Ovary (tissue), 3 donors: ENCODE results near the gene LENG8.

Source experiments
- CTCF ChIP-seq, 3 donors: fragments of 450-650 bp in 2 of 3; fragments of 200-600 bp in 1 of 3; IDR thresholded peaks; one replicate each; pipeline versions ENCODE4 v1.5.1 to v1.8.0; 2016 to 2022; ENCODE audit warnings: antibody characterized with exemption in 3 of 3, mild to moderate bottlenecking in 1 of 3
- POLR2A ChIP-seq: fragments of 450-650 bp; IDR thresholded peaks from one replicate; pipeline ENCODE4 v1.6.1; 2017; ENCODE audit warnings: antibody characterized with exemption, mild to moderate bottlenecking, moderate library complexity
- donor health status: DM: no; HTN: no; CAD: no.

- TF ChIP-seq POLR2A: no peak
- no peak for TF ChIP-seq CTCF (IDR thresholded peaks at IDR 0.05)
Measured at GRCh38 chr19:54451997-54452396, 3.0 kb downstream of the LENG8 start.
